ENCODE results near the gene FNDC1. TPM values are rescaled to one million over a fixed set of nuclear protein-coding genes. Genes with fewer than 3 reads are reported as not detected.

The FNDC1 gene
- total RNA-seq, 1 donor from 2014 or later: 13.8 TPM

GRCh38 chr6:159131709-159132108 is 37.5 kb upstream of the FNDC1 start:
- DNase-seq (ENCODE audit: low spot score): no peak
- Mint-ChIP-seq H3K27ac (ENCODE audit: unreplicated experiment) (no peak overlapping the region), H3K4me3 (ENCODE audit: unreplicated experiment) (no peak overlapping the region), H3K4me1 (ENCODE audit: low read depth) (no peaks in the 10 kb centered on the region), H3K9me3 (ENCODE audit: low read depth) (no peaks in the 10 kb centered on the region), H3K36me3 (ENCODE audit: low read depth) (no peaks in the 10 kb centered on the region), H3K27me3 (ENCODE audit: low read depth) (peaks cover 29% of the 10 kb centered on the region)
- TF ChIP-seq CTCF (IDR thresholded peaks at IDR 0.05): no peak

- DNase-seq (ENCODE audit: low spot score): no peak
- Mint-ChIP-seq H3K27me3 (ENCODE audit: low read depth) (peaks cover 37% of the 10 kb centered on the region), H3K4me1 (ENCODE audit: low read depth) (no peaks in the 10 kb centered on the region), H3K36me3 (ENCODE audit: low read depth) (no peaks in the 10 kb centered on the region), H3K27ac (ENCODE audit: unreplicated experiment) (no peak overlapping the region), H3K9me3 (ENCODE audit: low read depth) (no peaks in the 10 kb centered on the region), H3K4me3 (ENCODE audit: unreplicated experiment) (no peak overlapping the region)
- no peak for TF ChIP-seq CTCF (IDR thresholded peaks at IDR 0.05)
Measured at GRCh38 chr6:159132664-159133063, 36.5 kb upstream of the FNDC1 start.

- no peaks in the 10 kb centered on the region for H3K36me3 Mint-ChIP-seq (ENCODE audit: low read depth)
- H3K27me3 Mint-ChIP-seq (ENCODE audit: low read depth): peaks cover 56% of the 10 kb centered on the region
- DNase-seq (ENCODE audit: low spot score): no peak
- H3K4me1 Mint-ChIP-seq (ENCODE audit: low read depth): no peaks in the 10 kb centered on the region
- peak; percentile 90 for TF ChIP-seq CTCF (IDR thresholded peaks at IDR 0.05)
- H3K27ac Mint-ChIP-seq (ENCODE audit: unreplicated experiment): no peak overlapping the region
- H3K9me3 Mint-ChIP-seq (ENCODE audit: low read depth): no peaks in the 10 kb centered on the region
- H3K4me3 Mint-ChIP-seq (ENCODE audit: unreplicated experiment): no peak overlapping the region
Measured at GRCh38 chr6:159134701-159135364, 34.4 kb upstream of the FNDC1 start.

- Mint-ChIP-seq H3K27me3 (ENCODE audit: low read depth) (peaks cover 55% of the 10 kb centered on the region), H3K4me3 (ENCODE audit: unreplicated experiment) (no peak overlapping the region), H3K4me1 (ENCODE audit: low read depth) (no peaks in the 10 kb centered on the region), H3K9me3 (ENCODE audit: low read depth) (no peaks in the 10 kb centered on the region), H3K36me3 (ENCODE audit: low read depth) (no peaks in the 10 kb centered on the region), H3K27ac (ENCODE audit: unreplicated experiment) (no peak overlapping the region)
- no peak for DNase-seq (ENCODE audit: low spot score)
- no peak for TF ChIP-seq CTCF (IDR thresholded peaks at IDR 0.05)
Measured at GRCh38 chr6:159137676-159138075, 31.5 kb upstream of the FNDC1 start.

- Mint-ChIP-seq H3K4me3 (ENCODE audit: unreplicated experiment) (no peak overlapping the region), H3K4me1 (ENCODE audit: low read depth) (no peaks in the 10 kb centered on the region), H3K27me3 (ENCODE audit: low read depth) (peaks cover 44% of the 10 kb centered on the region), H3K27ac (ENCODE audit: unreplicated experiment) (no peak overlapping the region), H3K36me3 (ENCODE audit: low read depth) (no peaks in the 10 kb centered on the region), H3K9me3 (ENCODE audit: low read depth) (no peaks in the 10 kb centered on the region)
- TF ChIP-seq CTCF (IDR thresholded peaks at IDR 0.05): no peak
- no peak for DNase-seq (ENCODE audit: low spot score)
Measured at GRCh38 chr6:159142531-159142930, 26.7 kb upstream of the FNDC1 start.
